DMS114 treated with DMSO at 0.1 percent for 48 hours (cell line): Measurements from ENCODE around the gene ADARB1.

Source experiments
- DNase-seq: peaks from one replicate; lab custom pipeline; 2025; ENCODE audit not compliant: unreplicated experiment; lab: John Stamatoyannopoulos, UW

The ADARB1 gene

GRCh38 chr21:45073301-45074047, 906 bp upstream of the ADARB1 start:
- DNase-seq: no peak

- DNase-seq: no peak
Observed at GRCh38 chr21:45074818-45075595, 627 bp downstream of the ADARB1 start.

DNA sequence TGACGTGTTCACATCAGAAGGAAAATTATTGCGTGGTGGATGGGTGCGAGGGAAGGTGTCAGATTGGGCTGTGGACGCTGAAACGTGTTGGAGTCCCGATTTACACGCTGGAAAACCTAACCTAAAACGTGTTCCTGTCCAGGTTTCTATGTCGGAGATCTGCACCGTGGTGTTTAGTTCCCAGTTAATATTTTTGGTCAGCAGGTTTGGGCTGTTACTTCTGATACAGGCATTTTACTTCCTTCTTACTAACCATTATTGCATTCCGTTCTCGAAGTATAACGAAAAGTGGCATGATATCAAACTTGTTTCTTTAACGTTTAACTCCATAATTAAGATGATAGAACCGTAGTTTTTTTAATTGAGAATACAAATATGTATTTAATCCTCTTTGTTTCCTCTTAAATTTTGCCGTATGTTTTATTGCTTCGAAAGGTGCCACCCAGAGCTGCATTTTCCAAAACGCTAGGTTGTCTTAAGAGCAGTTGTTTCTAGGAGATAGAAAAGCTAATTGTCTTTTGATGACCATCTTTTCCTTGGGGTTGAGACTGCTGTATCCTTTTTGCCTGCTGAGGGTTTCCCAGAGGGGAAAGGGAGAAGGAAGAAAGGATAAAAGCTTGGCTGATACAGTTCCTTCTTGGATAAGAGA, 1.3 kb downstream of the ADARB1 start:
- no peak for DNase-seq

GRCh38 chr21:45076245-45076711, 1.9 kb downstream of the ADARB1 start:
- no peak for DNase-seq

- no peak for DNase-seq
Observed at GRCh38 chr21:45078371-45078770, 4.0 kb downstream of the ADARB1 start.

GRCh38 chr21:45078877-45079281, 4.5 kb downstream of the ADARB1 start:
- DNase-seq: no peak

DNA sequence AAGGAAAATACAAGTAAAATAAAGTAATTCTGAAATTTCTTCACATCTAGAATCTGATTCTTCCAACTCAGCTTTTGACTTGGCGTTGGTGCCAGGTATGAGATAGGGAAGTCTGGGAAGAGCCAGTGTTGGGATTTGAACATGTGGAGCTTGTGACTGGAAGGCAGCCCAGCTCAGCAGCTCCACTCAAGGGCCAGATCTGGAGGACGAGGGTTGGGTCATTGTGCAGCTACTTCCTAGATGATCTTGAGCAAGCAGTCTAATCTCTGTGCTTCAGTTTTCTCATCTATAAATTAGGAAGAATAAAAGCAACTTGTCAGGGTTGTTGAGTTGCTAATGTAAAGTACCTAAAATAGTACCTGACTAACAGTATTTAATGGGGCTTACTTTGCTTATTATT, 5.0 kb downstream of the ADARB1 start:
- no peak for DNase-seq

- DNase-seq: no peak
Observed at GRCh38 chr21:45080232-45080631, 5.9 kb downstream of the ADARB1 start.

DNA sequence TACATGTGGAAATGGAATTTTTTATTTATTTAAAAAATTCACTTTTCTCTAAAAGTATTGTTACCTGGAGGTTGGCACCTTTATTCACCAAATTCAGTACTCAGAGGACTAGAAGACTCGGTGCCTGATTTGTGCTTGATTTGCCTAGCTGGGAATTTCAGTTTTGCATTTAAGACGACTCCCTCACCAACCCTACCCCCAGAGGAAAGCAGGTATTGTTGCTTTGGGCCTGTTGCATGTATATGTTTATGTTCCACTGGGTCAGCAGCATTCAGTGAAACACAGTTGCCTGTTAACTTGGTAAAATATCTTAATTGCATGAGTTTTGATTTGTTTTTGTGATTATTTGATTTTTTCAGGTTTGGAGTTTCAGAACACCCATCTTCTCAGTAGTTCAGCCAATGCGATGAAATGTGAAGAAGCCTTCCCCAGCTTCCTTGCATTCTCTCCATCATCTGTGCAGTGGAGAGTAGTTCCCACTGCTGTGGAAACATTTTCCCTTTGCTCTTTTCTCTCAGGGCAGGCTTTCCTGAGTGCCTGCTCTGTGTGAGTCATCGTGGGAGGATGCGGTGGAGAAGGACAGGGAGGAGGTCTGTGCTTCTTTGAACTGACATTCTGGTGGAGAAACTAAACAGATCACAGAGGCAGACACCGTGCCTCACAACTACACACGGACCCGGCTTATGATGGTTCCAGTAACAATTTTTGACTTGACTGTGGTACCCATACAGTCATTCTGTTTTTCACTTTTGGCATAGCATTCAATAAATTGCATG, 6.4 kb downstream of the ADARB1 start:
- DNase-seq: no peak

GRCh38 chr21:45081636-45082035, 7.3 kb downstream of the ADARB1 start:
- DNase-seq: no peak

DNA sequence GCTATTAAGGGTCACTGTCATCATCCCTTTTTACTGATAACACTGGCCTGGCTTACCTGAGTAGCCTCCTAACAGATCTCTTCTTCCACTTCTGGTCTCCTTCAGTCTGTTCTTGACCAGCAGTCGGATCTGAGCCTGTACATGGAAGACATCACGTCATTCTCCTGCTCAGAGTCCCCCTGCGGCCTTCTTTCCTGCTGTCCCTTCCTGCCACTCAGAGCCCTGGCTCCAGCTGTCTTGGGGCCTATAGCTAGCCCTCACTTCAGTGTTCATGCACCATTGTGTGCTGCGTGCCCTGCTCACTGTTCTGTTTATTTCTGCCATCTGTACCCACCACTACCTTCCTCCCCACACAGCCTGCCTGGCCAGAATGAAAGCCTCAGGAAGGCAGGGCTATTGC, 8.4 kb downstream of the ADARB1 start:
- DNase-seq: no peak

DNA sequence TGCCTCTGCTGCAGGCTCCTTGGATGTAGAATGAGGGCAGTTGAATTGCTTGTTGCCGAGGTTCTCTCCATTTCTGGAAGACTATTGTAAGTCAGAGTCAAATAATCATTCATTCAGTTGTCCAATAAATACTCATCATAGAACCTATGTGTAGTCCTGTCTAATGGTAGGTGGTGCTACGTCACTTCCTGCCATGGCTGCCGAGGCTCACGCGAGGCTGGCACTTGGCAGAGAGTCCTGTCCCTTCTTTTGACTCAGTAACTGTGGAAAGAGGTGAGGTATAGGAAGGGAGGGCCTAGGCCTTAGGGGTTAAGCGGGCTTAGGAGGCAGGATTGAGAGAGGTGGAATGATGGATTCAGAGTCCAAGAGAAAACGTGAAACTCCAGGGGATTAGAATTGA, 9.7 kb downstream of the ADARB1 start:
- DNase-seq: no peak

GRCh38 chr21:45084881-45085536, 10.6 kb downstream of the ADARB1 start:
- no peak for DNase-seq

DNA sequence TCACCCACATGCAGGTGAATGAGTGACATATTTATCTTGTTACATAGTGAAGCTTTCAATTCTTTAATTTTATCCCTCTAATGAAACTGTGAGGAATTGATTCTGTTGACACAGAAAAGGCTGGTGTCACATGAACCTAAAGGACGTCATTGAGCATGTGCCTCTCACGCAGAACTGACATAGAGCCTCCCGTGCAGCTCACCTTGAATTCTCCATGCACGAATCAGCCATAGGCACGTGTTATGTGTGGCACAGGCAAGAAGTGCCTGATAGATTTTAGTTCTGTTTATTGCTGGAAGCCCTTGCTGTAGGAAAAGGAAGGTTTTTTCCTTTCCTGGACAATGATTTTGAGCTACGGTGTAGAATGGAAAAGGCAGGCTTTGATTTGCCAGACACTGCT, 11.3 kb downstream of the ADARB1 start:
- no peak for DNase-seq

DNA sequence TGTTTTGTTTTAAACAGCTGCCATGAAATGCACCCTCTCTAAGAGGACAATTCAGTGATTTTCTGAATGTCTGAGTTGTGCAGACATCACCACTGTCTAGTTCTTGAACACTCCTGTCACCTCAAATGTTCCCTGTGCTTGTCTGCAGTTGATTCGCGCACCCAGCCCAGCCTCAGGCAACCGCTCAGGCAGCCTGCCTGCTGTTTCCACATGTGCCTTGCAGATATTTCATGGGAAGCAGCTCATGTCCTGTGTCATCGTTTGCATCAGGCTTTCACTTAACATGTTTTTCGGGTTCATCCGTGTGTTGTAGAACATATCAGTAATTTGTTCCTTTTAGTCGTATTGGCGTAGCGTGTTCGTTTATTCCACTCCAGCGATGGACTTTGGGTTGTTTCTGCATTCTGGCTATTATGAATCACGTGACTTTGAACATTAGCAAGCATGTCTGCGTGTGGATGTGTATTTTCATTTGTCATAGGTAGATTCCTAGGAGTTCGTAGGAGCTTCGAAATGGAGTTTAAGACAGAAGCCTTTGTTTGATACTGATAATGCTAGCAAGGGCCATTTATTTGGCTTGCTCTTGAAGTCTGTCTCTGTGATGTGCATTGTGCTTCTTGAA, 12.1 kb downstream of the ADARB1 start:
- DNase-seq: no peak

GRCh38 chr21:45087022-45087823, 12.8 kb downstream of the ADARB1 start:
- DNase-seq: no peak

GRCh38 chr21:45088116-45088515, 13.7 kb downstream of the ADARB1 start:
- DNase-seq: no peak

- DNase-seq: no peak
Observed at GRCh38 chr21:45088729-45089128, 14.3 kb downstream of the ADARB1 start.

DNA sequence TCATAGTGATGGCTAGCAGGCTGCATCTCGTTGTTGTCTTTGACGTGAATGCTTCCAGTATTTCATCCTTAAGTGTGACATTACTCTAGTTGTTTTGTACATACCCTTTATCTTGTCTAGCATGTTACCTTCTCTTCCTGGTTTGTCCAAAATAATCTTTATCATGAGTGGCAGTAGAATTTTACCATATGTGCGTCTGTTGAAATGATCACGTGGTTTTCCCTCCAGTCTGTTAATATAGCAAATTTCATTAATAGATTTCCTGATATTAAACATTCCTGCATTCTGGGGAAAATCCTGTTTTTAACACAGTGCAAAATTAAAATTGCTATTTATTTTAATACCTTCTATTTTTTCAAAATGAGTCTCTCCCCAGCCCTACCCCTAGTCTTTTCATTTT, 15.6 kb downstream of the ADARB1 start:
- no peak for DNase-seq
